Fibroblast of lung (primary cell): ENCODE measurements around the gene HMG20B.

ENCODE experiments used
- EZH2 ChIP-seq: IDR thresholded peaks from 2 replicates; pipeline ENCODE4 v1.5.1; 2012; ENCODE audit warnings: low read length, control low read depth, mild to moderate bottlenecking; ENCODE audit errors: missing control alignments
- TF ChIP-seq, protein P1 (sequence below), 2 donors: IDR thresholded peaks in 1 of 2; conservative IDR thresholded peaks in 1 of 2; 1 replicate in 1 of 2; 2 replicates in 1 of 2; pipeline ENCODE4 v1.5.1; 2011 to 2012; ENCODE audit warnings: low read length in 2 of 2, control low read depth in 1 of 2, inconsistent platforms in 1 of 2, low read depth in 1 of 2, mild to moderate bottlenecking in 1 of 2

DNA sequence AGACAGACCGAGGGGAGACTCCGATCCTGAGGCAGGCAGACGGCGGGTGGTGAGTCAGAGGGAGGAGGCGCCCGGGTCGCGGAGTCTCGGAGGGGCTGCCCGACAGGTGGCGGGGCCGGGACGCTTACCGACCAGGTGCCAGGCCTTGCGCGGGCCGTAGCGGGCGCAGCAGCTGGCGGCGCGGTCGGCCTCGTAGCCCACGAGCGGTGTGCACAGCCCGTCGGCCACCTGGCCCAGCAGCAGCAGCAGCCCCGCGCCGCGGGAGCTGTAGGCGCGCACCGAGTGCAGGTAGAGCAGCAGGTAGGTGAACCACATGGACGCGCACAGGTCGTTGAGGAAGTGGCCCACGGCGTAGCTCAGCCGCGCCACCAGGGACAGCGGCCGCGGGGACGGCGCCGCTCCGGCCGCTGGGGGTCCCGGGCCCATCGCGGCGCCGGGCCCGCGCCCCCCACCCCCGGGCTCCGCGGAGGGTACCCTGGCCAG lies 15.7 kb upstream of the HMG20B start:
- TF ChIP-seq, protein P1, sequence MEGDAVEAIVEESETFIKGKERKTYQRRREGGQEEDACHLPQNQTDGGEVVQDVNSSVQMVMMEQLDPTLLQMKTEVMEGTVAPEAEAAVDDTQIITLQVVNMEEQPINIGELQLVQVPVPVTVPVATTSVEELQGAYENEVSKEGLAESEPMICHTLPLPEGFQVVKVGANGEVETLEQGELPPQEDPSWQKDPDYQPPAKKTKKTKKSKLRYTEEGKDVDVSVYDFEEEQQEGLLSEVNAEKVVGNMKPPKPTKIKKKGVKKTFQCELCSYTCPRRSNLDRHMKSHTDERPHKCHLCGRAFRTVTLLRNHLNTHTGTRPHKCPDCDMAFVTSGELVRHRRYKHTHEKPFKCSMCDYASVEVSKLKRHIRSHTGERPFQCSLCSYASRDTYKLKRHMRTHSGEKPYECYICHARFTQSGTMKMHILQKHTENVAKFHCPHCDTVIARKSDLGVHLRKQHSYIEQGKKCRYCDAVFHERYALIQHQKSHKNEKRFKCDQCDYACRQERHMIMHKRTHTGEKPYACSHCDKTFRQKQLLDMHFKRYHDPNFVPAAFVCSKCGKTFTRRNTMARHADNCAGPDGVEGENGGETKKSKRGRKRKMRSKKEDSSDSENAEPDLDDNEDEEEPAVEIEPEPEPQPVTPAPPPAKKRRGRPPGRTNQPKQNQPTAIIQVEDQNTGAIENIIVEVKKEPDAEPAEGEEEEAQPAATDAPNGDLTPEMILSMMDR (conservative IDR thresholded peaks at IDR 0.05 in 1 of 2, IDR thresholded peaks at IDR 0.05 in 1 of 2; ENCODE audit: low read depth in 1 of 2, low read length in 2 of 2) = no peak
- no peak for TF ChIP-seq EZH2
